Ascending aorta (tissue), 2 donors: ENCODE data around the gene LAMA2. TPM values are rescaled to one million over a fixed set of nuclear protein-coding genes. Genes with fewer than 3 reads are reported as not detected.
A peak's percentile ranks its signal among the peaks of the same experiment; 100 is the strongest.

Source experiments
- DNase-seq, 2 donors: peaks; one replicate each; pipeline ENCODE4 v3.0.0-alpha.2; 2019; ENCODE audit warnings: low spot score in 2 of 2
- H3K27ac ChIP-seq, 2 donors: fragments of 200-600 bp; sonication (generic); one replicate each; pipeline ENCODE4 v1.5.1; 2016 to 2017; ENCODE audit warnings: mild to moderate bottlenecking in 1 of 2
- H3K27me3 ChIP-seq: fragments of 200-600 bp; sonication (generic); one replicate; pipeline ENCODE4 v1.5.1; 2017
- H3K36me3 ChIP-seq, 2 donors: fragments of 200-600 bp; sonication (generic); one replicate each; pipeline ENCODE4 v1.5.1; 2016
- H3K4me1 ChIP-seq, 2 donors: fragments of 200-600 bp; sonication (generic); one replicate each; pipeline ENCODE4 v1.5.1; 2016 to 2017; ENCODE audit warnings: mild to moderate bottlenecking in 1 of 2
- H3K4me3 ChIP-seq, 2 donors: fragments of 200-600 bp; sonication (generic); one replicate each; pipeline ENCODE4 v1.5.1; 2016 to 2017; ENCODE audit warnings: mild to moderate bottlenecking in 1 of 2
- H3K9me3 ChIP-seq, 2 donors: fragments of 200-600 bp; sonication (generic); one replicate each; pipeline ENCODE4 v1.5.1; 2016
- intact Hi-C: fragments of 100-400 bp; cut with DNase I; formaldehyde crosslinking; loops from one replicate; pipeline ENCODE4 v1.15.1; 2023
- total RNA-seq: library from RNA; depleted of rRNA; stranded (reverse); fragments of >200 nt; gene quantifications from one replicate; pipeline ENCODE4 v1.1.0, GENCODE V29; 2016
- TF ChIP-seq, protein P1 (sequence below), 3 experiments: fragments of 200-600 bp in 2 of 3; fragments of 450-650 bp in 1 of 3; sonication (generic) in 2 of 3; IDR thresholded peaks; one replicate each; pipeline ENCODE4 v1.5.1; 2016 to 2019; ENCODE audit warnings: antibody characterized with exemption in 3 of 3, mild to moderate bottlenecking in 1 of 3, moderate library complexity in 1 of 3

Gene LAMA2
- total RNA-seq, 1 donor from 2014 or later: 45.2 TPM

DNA sequence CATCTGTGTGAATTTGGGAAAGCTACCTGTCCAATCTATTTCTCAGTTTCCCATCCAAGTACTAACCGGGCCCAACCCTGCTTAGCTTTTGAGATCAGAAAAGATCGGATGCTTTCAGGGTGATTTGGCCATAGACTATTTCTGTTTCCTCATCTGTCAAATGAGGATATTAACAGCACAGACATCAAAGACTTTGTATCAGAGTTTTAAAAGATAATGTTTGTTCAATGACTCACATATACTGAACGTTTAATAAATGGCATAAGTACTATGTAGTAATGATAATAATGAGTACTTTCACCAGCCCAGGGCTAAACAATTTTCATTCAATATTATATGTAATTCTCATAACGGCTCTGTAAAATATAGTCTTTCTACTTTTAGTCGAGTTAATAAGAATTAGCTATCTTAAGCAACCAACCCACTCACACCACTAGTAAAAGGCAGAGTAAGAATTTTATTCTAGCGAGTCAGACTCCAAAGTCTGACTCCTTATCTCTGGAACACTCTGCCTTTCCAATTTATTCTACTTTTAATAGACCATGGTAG, 610.5 kb downstream of the LAMA2 start:
- no peaks in the 10 kb centered on the region for H3K36me3 ChIP-seq
- DNase-seq: no peak
- TF ChIP-seq, protein P1, sequence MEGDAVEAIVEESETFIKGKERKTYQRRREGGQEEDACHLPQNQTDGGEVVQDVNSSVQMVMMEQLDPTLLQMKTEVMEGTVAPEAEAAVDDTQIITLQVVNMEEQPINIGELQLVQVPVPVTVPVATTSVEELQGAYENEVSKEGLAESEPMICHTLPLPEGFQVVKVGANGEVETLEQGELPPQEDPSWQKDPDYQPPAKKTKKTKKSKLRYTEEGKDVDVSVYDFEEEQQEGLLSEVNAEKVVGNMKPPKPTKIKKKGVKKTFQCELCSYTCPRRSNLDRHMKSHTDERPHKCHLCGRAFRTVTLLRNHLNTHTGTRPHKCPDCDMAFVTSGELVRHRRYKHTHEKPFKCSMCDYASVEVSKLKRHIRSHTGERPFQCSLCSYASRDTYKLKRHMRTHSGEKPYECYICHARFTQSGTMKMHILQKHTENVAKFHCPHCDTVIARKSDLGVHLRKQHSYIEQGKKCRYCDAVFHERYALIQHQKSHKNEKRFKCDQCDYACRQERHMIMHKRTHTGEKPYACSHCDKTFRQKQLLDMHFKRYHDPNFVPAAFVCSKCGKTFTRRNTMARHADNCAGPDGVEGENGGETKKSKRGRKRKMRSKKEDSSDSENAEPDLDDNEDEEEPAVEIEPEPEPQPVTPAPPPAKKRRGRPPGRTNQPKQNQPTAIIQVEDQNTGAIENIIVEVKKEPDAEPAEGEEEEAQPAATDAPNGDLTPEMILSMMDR (IDR thresholded peaks at IDR 0.05): no peak
- no peaks in the 10 kb centered on the region for H3K27me3 ChIP-seq
- no peak overlapping the region for H3K4me3 ChIP-seq
- peak overlapping the region; percentile 93 to 95 for H3K27ac ChIP-seq
- intact Hi-C loops: loop anchor here (10.0 kb wide), 1 partner anchor 1641 kb away; the partner anchor contains the start of gene AKAP7
- no peaks in the 10 kb centered on the region for H3K9me3 ChIP-seq
- peaks cover 4 to 17% of the 10 kb centered on the region in 2 donors for H3K4me1 ChIP-seq

DNA sequence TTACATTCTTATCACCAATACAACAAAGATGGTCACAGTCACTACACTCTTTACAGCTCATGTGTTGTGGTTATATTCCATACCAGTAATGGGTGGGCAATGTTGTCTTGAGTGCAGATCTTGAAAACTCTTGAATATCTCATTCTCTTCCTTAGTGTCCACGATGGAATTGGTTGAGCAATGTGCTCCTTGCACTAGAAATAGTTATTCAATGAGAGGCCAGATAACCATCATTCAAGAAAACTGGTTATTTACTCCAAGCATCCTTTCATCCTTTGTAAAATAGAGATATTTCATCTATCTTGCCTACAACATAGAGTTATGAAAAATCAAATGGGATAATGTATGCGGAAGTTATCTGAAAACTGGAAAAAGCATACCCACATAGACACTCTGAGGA, 611.2 kb downstream of the LAMA2 start:
- Histone ChIP-seq H3K4me1 (peaks cover 4 to 16% of the 10 kb centered on the region in 2 donors), H3K27me3 (no peaks in the 10 kb centered on the region), H3K4me3 (no peak overlapping the region), H3K9me3 (no peaks in the 10 kb centered on the region), H3K27ac (peak overlapping the region in 1 of 2 donors; percentile 93), H3K36me3 (no peaks in the 10 kb centered on the region)
- intact Hi-C loops: loop anchor here (10.0 kb wide), 1 partner anchor 1641 kb away; the partner anchor contains the start of gene AKAP7
- TF ChIP-seq, protein P1 (IDR thresholded peaks at IDR 0.05): no peak
- no peak for DNase-seq

DNA sequence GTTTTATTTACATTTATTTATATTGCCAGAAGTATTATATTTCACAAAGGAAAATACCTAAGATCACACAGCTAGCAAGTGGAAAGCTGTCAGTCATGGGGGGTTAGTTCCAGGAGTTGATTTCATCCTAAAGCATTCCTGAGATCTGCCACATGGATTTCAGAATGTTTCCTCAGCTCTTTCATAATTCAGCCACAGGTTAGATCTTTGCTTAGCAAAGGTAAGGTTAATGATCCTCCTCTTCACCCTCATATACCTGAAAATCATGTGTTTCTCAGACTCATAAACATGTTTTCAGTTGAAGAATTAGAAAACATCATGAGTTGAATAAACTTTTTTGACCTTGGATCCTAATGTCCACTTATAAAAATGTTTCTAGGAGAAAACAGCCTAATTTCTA, 611.6 kb downstream of the LAMA2 start:
- TF ChIP-seq, protein P1 (IDR thresholded peaks at IDR 0.05): no peak
- H3K36me3 ChIP-seq: no peaks in the 10 kb centered on the region
- DNase-seq: no peak
- H3K4me1 ChIP-seq: peaks cover 4 to 11% of the 10 kb centered on the region in 2 donors
- no peak overlapping the region for H3K27ac ChIP-seq
- intact Hi-C loops: loop anchor here (10.0 kb wide), 1 partner anchor 1640 kb away; the partner anchor contains the start of gene AKAP7
- H3K9me3 ChIP-seq: no peaks in the 10 kb centered on the region
- no peak overlapping the region for H3K4me3 ChIP-seq
- H3K27me3 ChIP-seq: no peaks in the 10 kb centered on the region

DNA sequence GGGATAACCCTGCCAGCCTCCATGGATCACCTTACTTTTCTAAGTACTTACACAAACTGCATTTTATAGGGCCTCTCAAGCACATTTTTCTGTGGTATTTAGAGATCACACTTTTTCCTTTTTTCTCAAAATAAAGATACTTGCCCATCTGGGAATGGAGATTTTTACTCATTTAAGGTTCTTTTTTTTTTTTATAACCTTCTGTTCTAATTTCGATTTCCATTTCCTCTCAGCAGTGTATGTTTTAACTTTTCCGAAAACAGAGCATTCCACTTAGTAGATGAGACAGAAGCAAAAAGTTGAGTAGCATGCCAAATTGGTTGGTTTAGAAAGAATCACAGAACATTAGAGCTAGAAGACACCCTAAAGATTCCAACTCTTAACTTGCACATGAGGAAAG, 612.7 kb downstream of the LAMA2 start:
- peaks cover 4 to 6% of the 10 kb centered on the region in 2 donors for H3K4me1 ChIP-seq
- intact Hi-C loops: loop anchor here (5.0 to 10.0 kb wide), 2 partner anchors 527 to 1639 kb away; partner anchors contain the start of gene AKAP7
- no peaks in the 10 kb centered on the region for H3K9me3 ChIP-seq
- TF ChIP-seq, protein P1 (IDR thresholded peaks at IDR 0.05): no peak
- no peaks in the 10 kb centered on the region for H3K36me3 ChIP-seq
- H3K4me3 ChIP-seq: no peak overlapping the region
- H3K27ac ChIP-seq: no peak overlapping the region
- DNase-seq: no peak
- no peaks in the 10 kb centered on the region for H3K27me3 ChIP-seq

DNA sequence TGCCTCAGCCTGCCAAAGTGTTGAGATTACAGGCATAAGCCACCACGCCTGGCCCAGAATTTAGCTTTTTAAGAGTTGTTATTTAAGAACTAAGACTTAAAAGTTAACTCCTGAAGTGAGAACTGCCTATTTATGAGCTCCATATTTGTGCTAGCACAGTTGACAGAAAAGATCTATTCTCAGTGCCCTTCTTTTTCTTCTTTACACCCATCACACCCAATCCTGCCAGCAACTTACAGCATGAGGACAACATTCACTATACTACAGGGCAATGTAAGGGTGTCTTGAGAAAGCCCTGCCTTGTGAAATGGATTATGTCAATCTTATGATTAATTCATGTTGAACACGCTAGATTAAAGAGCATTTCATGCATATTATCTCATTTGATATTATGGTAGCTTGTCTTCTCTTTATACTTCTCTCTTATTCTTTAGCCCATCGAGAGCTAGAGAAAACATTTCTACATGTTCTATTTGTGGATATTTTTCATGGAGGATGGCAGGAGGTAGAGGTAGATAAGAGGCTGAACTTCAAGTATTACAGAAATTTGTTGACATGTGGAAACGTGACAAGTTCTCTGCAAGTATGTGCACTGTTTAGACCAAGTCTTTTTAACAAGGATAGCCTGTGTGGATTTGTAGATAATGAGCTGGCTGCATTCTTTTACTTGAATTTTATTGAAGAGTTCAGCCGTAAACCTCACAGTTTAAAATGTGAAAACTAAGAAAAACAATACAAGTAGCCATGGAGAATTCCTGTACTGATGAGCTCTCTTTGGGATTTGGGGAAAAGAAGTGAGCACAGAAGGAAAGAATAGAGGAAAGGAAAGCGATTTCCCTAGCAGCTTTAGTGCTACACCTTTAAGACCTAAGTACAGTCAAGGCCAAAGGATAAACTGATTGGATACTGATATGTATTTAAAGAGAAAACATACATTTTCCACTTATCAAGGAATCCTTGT, 614.8 kb downstream of the LAMA2 start:
- no peak overlapping the region for H3K27ac ChIP-seq
- TF ChIP-seq, protein P1 (IDR thresholded peaks at IDR 0.05): no peak
- no peaks in the 10 kb centered on the region for H3K9me3 ChIP-seq
- no peaks in the 10 kb centered on the region for H3K4me1 ChIP-seq
- no peak for DNase-seq
- H3K4me3 ChIP-seq: no peak overlapping the region
- no peaks in the 10 kb centered on the region for H3K27me3 ChIP-seq
- intact Hi-C loops: loop anchor here (2.0 to 10.0 kb wide), 3 partner anchors 77 to 1637 kb away; partner anchors contain the start of gene AKAP7
- no peaks in the 10 kb centered on the region for H3K36me3 ChIP-seq
